WTC11 (cell line): ENCODE results near the gene ZNF14. TPM values are rescaled to one million over a fixed set of nuclear protein-coding genes. Genes with fewer than 3 reads are reported as not detected.

ENCODE experiments used
- ATAC-seq: fragments of 200-7000 bp; cut with Tn5 transposase; 2 replicates; pipeline ENCODE4 v1.10.0; 2021; ENCODE audit warnings: mild to moderate bottlenecking, moderate library complexity
- CTCF ChIA-PET: fragments of 300-600 bp; sonication (Branson Sonifier 250); formaldehyde crosslinking; loops from one replicate; lab custom pipeline; 2021; ENCODE audit warnings: antibody characterized with exemption; lab: Charles Lee
- POLR2A ChIA-PET: fragments of 350-600 bp; sonication (Branson Sonifier 250); formaldehyde crosslinking; loops from one replicate; lab custom pipeline; 2021; ENCODE audit warnings: antibody characterized with exemption; lab: Charles Lee
- DNase-seq: peaks from one replicate; pipeline ENCODE4 v3.0.0; 2021; ENCODE audit warnings: low spot score
- H3K27ac Mint-ChIP-seq: 2 replicates; pipeline ENCODE4 v1.8.0; 2021; ENCODE audit warnings: mixed read lengths
- H3K27me3 Mint-ChIP-seq: 2 replicates; pipeline ENCODE4 v1.8.0; 2021; ENCODE audit warnings: low read depth, mild to moderate bottlenecking, moderate library complexity, mixed read lengths
- H3K36me3 Mint-ChIP-seq: 2 replicates; pipeline ENCODE4 v1.8.0; 2021; ENCODE audit warnings: mixed read lengths
- H3K4me1 Mint-ChIP-seq: 2 replicates; pipeline ENCODE4 v1.8.0; 2022; ENCODE audit warnings: mixed read lengths
- H3K4me3 Mint-ChIP-seq: 2 replicates; pipeline ENCODE4 v1.8.0; 2021; ENCODE audit warnings: mild to moderate bottlenecking, moderate library complexity, mixed read lengths
- H3K9me3 Mint-ChIP-seq: 2 replicates; pipeline ENCODE4 v1.8.0; 2021; ENCODE audit warnings: mixed read lengths
- EMX1 ChIP-seq: fragments of 250-450 bp; sonication (Bioruptor Pico); IDR thresholded peaks from 2 replicates; pipeline ENCODE4 v1.8.0; 2021; ENCODE audit warnings: mild to moderate bottlenecking
- ESRRA ChIP-seq: sonication (generic); formaldehyde crosslinking; IDR thresholded peaks from 2 replicates; pipeline ENCODE4 v1.8.1; 2022; ENCODE audit warnings: mild to moderate bottlenecking, missing genetic modification reagents, borderline replicate concordance
- IRF2 ChIP-seq: sonication (generic); formaldehyde crosslinking; IDR thresholded peaks from 2 replicates; pipeline ENCODE4 v1.8.0; 2022; ENCODE audit warnings: low read depth, missing genetic modification reagents, borderline replicate concordance
- RELA ChIP-seq: sonication (generic); formaldehyde crosslinking; IDR thresholded peaks from 2 replicates; pipeline ENCODE4 v1.8.1; 2022; ENCODE audit warnings: missing genetic modification reagents, mild to moderate bottlenecking, borderline replicate concordance
- RORB ChIP-seq: fragments of 250-450 bp; sonication (Bioruptor Pico); IDR thresholded peaks from 2 replicates; pipeline ENCODE4 v1.9.0; 2021; ENCODE audit warnings: mild to moderate bottlenecking
- SMAD3 ChIP-seq: sonication (generic); formaldehyde crosslinking; IDR thresholded peaks from 2 replicates; pipeline ENCODE4 v1.8.0; 2022; ENCODE audit warnings: missing genetic modification reagents, mild to moderate bottlenecking, borderline replicate concordance
- SP1 ChIP-seq: sonication (generic); formaldehyde crosslinking; conservative IDR thresholded peaks from 2 replicates; pipeline ENCODE4 v1.8.1; 2022; ENCODE audit warnings: missing genetic modification reagents
- TCF7 ChIP-seq: sonication (generic); formaldehyde crosslinking; IDR thresholded peaks from 2 replicates; pipeline ENCODE4 v1.8.0; 2022; ENCODE audit warnings: mild to moderate bottlenecking, low read depth, missing genetic modification reagents, moderate library complexity
- ZNF232 ChIP-seq: sonication (generic); formaldehyde crosslinking; IDR thresholded peaks from 2 replicates; pipeline ENCODE4 v1.8.0; 2022; ENCODE audit warnings: mild to moderate bottlenecking, missing genetic modification reagents
- ZNF423 ChIP-seq: fragments of 250-450 bp; sonication (Bioruptor Pico); IDR thresholded peaks from 2 replicates; pipeline ENCODE4 v2.1.2; 2022; ENCODE audit warnings: mild to moderate bottlenecking, moderate library complexity
- total RNA-seq: library from RNA; stranded (reverse); gene quantifications from 3 replicates; pipeline ENCODE4 v1.2.3, GENCODE V29; 2021
- TF ChIP-seq, protein P1 (sequence below): sonication (generic); formaldehyde crosslinking; conservative IDR thresholded peaks from 2 replicates; pipeline ENCODE4 v1.8.1; 2022; ENCODE audit warnings: mild to moderate bottlenecking, missing genetic modification reagents
- TF ChIP-seq, protein P2 (sequence below): fragments of 200-600 bp; IDR thresholded peaks from 2 replicates; pipeline ENCODE4 v1.8.0; 2022; ENCODE audit warnings: antibody characterized with exemption
- TF ChIP-seq, protein P3 (sequence below): sonication (generic); formaldehyde crosslinking; IDR thresholded peaks from 2 replicates; pipeline ENCODE4 v1.8.1; 2022; ENCODE audit warnings: low read depth, mild to moderate bottlenecking, moderate library complexity, missing genetic modification reagents, borderline replicate concordance
- TF ChIP-seq, protein P4 (sequence below): fragments of 250-450 bp; sonication (Bioruptor Pico); IDR thresholded peaks from 2 replicates; pipeline ENCODE4 v1.9.0; 2021; ENCODE audit warnings: mild to moderate bottlenecking
- TF ChIP-seq, protein P5 (sequence below): fragments of 250-450 bp; sonication (Bioruptor Pico); IDR thresholded peaks from 2 replicates; pipeline ENCODE4 v1.9.0; 2021; ENCODE audit warnings: mild to moderate bottlenecking, borderline replicate concordance
- TF ChIP-seq, protein P6 (sequence below): sonication (generic); formaldehyde crosslinking; IDR thresholded peaks from 2 replicates; pipeline ENCODE4 v1.8.0; 2022; ENCODE audit warnings: mild to moderate bottlenecking, missing genetic modification reagents
- TF ChIP-seq, protein P7 (sequence below): sonication (generic); formaldehyde crosslinking; conservative IDR thresholded peaks from 2 replicates; pipeline ENCODE4 v1.8.1; 2023; ENCODE audit warnings: mild to moderate bottlenecking, low read depth, missing genetic modification reagents, moderate library complexity

ZNF14 gene
- total RNA-seq, 1 experiment from 2014 or later: 5.7 TPM

DNA sequence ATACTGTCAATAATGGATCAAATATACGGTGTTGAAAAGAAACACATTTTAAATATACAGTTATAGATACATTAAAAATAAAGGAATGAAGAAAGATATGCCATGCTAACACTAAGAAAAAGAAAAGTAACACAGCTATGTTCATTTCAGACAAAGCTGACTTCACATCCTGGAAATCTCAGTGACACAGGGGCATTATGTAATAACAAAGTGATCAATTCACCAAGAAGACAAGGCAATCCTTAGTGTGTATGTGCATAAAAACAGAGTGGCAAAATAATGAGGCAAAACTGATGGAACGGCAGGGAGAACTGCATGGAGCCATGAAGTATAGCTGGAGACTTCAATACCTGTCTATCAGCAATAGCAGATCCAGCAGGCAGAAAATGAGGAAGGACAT, 13.1 kb downstream of the ZNF14 start:
- no peak for TF ChIP-seq RELA (CRISPR knock-in tag)
- TF ChIP-seq ESRRA: no peak
- TF ChIP-seq, protein P1, sequence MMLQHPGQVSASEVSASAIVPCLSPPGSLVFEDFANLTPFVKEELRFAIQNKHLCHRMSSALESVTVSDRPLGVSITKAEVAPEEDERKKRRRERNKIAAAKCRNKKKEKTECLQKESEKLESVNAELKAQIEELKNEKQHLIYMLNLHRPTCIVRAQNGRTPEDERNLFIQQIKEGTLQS (CRISPR knock-in tag): no peak
- TF ChIP-seq, protein P2, sequence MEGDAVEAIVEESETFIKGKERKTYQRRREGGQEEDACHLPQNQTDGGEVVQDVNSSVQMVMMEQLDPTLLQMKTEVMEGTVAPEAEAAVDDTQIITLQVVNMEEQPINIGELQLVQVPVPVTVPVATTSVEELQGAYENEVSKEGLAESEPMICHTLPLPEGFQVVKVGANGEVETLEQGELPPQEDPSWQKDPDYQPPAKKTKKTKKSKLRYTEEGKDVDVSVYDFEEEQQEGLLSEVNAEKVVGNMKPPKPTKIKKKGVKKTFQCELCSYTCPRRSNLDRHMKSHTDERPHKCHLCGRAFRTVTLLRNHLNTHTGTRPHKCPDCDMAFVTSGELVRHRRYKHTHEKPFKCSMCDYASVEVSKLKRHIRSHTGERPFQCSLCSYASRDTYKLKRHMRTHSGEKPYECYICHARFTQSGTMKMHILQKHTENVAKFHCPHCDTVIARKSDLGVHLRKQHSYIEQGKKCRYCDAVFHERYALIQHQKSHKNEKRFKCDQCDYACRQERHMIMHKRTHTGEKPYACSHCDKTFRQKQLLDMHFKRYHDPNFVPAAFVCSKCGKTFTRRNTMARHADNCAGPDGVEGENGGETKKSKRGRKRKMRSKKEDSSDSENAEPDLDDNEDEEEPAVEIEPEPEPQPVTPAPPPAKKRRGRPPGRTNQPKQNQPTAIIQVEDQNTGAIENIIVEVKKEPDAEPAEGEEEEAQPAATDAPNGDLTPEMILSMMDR: no peak
- peaks cover 95% of the 10 kb centered on the region for H3K9me3 Mint-ChIP-seq
- peaks cover 17% of the 10 kb centered on the region for H3K27me3 Mint-ChIP-seq
- no peak overlapping the region for H3K4me3 Mint-ChIP-seq
- no peaks in the 10 kb centered on the region for H3K4me1 Mint-ChIP-seq
- CTCF ChIA-PET: no interaction called here
- peaks cover 86% of the 10 kb centered on the region for H3K36me3 Mint-ChIP-seq
- DNase-seq (no peak), ATAC-seq (no peak)
- POLR2A ChIA-PET: interaction anchor here (0.5 kb wide), 1 partner anchor 237 kb away, joined by 3 read pairs; no protein-coding TSS in a partner anchor
- H3K27ac Mint-ChIP-seq: no peak overlapping the region

DNA sequence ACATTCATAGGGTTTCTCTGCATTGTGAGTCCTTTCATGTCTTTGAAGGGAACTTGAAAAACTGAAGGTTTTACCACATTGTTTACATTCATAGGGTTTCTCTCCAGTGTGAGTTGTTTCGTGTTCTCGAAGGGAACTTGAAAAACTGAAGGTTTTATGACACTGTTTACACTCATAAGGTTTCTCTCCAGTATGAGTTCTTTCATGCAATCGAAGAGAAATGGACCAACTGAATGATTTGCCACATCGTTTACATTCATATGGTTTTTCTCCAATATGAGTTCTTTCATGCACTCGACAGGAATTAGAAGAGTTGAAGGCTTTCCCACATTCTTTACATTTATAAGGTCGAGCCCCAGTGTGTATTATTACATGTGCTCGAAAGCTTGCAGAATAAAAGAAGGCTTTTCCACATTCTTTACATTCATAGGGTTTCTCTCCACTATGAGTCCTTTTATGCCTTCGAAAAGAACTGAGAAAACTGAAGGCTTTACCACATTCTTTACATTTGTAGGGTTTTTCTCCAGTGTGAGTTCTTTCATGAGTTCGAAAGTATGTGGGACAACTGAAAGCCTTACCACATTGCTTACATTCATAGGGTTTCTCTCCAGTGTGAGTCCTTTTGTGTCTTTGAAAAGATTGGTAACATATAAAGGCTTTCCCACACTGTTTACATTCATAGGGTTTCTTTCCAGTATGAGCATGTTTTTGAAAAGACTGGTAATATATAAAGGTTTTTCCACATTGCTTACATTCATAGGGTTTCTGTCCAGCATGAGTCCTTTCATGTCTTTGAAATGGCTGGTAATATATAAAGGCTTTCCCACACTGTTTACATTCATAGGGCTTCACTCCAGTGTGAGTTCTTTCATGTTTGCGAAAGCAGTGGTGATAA, 20.7 kb downstream of the ZNF14 start:
- ATAC-seq: no peak
- no peak overlapping the region for H3K27ac Mint-ChIP-seq
- H3K36me3 Mint-ChIP-seq: peaks cover 96% of the 10 kb centered on the region
- H3K9me3 Mint-ChIP-seq: peaks cover 88% of the 10 kb centered on the region
- POLR2A ChIA-PET: no interaction called here
- H3K4me3 Mint-ChIP-seq: no peak overlapping the region
- CTCF ChIA-PET: no interaction called here
- DNase-seq: no peak
- no peaks in the 10 kb centered on the region for H3K4me1 Mint-ChIP-seq
- peaks cover 8% of the 10 kb centered on the region for H3K27me3 Mint-ChIP-seq
- TF ChIP-seq ESRRA: no peak
- TF ChIP-seq, protein P3, sequence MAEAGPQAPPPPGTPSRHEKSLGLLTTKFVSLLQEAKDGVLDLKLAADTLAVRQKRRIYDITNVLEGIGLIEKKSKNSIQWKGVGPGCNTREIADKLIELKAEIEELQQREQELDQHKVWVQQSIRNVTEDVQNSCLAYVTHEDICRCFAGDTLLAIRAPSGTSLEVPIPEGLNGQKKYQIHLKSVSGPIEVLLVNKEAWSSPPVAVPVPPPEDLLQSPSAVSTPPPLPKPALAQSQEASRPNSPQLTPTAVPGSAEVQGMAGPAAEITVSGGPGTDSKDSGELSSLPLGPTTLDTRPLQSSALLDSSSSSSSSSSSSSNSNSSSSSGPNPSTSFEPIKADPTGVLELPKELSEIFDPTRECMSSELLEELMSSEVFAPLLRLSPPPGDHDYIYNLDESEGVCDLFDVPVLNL (CRISPR knock-in tag): no peak
- no peak for TF ChIP-seq SMAD3 (CRISPR knock-in tag)
- TF ChIP-seq IRF2 (CRISPR knock-in tag): no peak
- TF ChIP-seq RORB (CRISPR knock-in tag): no peak
- TF ChIP-seq EMX1 (CRISPR knock-in tag): no peak
- TF ChIP-seq, protein P4, sequence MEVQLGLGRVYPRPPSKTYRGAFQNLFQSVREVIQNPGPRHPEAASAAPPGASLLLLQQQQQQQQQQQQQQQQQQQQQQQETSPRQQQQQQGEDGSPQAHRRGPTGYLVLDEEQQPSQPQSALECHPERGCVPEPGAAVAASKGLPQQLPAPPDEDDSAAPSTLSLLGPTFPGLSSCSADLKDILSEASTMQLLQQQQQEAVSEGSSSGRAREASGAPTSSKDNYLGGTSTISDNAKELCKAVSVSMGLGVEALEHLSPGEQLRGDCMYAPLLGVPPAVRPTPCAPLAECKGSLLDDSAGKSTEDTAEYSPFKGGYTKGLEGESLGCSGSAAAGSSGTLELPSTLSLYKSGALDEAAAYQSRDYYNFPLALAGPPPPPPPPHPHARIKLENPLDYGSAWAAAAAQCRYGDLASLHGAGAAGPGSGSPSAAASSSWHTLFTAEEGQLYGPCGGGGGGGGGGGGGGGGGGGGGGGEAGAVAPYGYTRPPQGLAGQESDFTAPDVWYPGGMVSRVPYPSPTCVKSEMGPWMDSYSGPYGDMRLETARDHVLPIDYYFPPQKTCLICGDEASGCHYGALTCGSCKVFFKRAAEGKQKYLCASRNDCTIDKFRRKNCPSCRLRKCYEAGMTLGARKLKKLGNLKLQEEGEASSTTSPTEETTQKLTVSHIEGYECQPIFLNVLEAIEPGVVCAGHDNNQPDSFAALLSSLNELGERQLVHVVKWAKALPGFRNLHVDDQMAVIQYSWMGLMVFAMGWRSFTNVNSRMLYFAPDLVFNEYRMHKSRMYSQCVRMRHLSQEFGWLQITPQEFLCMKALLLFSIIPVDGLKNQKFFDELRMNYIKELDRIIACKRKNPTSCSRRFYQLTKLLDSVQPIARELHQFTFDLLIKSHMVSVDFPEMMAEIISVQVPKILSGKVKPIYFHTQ (CRISPR knock-in tag): no peak
- TF ChIP-seq, protein P5, sequence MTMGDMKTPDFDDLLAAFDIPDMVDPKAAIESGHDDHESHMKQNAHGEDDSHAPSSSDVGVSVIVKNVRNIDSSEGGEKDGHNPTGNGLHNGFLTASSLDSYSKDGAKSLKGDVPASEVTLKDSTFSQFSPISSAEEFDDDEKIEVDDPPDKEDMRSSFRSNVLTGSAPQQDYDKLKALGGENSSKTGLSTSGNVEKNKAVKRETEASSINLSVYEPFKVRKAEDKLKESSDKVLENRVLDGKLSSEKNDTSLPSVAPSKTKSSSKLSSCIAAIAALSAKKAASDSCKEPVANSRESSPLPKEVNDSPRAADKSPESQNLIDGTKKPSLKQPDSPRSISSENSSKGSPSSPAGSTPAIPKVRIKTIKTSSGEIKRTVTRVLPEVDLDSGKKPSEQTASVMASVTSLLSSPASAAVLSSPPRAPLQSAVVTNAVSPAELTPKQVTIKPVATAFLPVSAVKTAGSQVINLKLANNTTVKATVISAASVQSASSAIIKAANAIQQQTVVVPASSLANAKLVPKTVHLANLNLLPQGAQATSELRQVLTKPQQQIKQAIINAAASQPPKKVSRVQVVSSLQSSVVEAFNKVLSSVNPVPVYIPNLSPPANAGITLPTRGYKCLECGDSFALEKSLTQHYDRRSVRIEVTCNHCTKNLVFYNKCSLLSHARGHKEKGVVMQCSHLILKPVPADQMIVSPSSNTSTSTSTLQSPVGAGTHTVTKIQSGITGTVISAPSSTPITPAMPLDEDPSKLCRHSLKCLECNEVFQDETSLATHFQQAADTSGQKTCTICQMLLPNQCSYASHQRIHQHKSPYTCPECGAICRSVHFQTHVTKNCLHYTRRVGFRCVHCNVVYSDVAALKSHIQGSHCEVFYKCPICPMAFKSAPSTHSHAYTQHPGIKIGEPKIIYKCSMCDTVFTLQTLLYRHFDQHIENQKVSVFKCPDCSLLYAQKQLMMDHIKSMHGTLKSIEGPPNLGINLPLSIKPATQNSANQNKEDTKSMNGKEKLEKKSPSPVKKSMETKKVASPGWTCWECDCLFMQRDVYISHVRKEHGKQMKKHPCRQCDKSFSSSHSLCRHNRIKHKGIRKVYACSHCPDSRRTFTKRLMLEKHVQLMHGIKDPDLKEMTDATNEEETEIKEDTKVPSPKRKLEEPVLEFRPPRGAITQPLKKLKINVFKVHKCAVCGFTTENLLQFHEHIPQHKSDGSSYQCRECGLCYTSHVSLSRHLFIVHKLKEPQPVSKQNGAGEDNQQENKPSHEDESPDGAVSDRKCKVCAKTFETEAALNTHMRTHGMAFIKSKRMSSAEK (CRISPR knock-in tag): no peak
- no peak for TF ChIP-seq ZNF232 (CRISPR knock-in tag)
- TF ChIP-seq, protein P1 (CRISPR knock-in tag): no peak
- TF ChIP-seq ZNF423: no peak
- TF ChIP-seq, protein P6, sequence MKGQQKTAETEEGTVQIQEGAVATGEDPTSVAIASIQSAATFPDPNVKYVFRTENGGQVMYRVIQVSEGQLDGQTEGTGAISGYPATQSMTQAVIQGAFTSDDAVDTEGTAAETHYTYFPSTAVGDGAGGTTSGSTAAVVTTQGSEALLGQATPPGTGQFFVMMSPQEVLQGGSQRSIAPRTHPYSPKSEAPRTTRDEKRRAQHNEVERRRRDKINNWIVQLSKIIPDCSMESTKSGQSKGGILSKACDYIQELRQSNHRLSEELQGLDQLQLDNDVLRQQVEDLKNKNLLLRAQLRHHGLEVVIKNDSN: no peak
- TF ChIP-seq RELA (CRISPR knock-in tag): no peak
- TF ChIP-seq SP1 (CRISPR knock-in tag): no peak
- TF ChIP-seq TCF7 (CRISPR knock-in tag): no peak
- TF ChIP-seq, protein P7, sequence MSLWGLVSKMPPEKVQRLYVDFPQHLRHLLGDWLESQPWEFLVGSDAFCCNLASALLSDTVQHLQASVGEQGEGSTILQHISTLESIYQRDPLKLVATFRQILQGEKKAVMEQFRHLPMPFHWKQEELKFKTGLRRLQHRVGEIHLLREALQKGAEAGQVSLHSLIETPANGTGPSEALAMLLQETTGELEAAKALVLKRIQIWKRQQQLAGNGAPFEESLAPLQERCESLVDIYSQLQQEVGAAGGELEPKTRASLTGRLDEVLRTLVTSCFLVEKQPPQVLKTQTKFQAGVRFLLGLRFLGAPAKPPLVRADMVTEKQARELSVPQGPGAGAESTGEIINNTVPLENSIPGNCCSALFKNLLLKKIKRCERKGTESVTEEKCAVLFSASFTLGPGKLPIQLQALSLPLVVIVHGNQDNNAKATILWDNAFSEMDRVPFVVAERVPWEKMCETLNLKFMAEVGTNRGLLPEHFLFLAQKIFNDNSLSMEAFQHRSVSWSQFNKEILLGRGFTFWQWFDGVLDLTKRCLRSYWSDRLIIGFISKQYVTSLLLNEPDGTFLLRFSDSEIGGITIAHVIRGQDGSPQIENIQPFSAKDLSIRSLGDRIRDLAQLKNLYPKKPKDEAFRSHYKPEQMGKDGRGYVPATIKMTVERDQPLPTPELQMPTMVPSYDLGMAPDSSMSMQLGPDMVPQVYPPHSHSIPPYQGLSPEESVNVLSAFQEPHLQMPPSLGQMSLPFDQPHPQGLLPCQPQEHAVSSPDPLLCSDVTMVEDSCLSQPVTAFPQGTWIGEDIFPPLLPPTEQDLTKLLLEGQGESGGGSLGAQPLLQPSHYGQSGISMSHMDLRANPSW (CRISPR knock-in tag): no peak
